Activated T-helper 2 cell treated with anti-CD3 and anti-CD28 coated beads, Interferon-gamma antibody, Interleukin-2, Interleukin-4, amounts not matched to agents 10 μg/mL and 5 μg/mL and 100 μg/mL, durations not matched to agents 14 hours and 24 hours and 36 hours (primary cell): Measurements from ENCODE around the gene MARVELD2. TPM values are rescaled to one million over a fixed set of nuclear protein-coding genes. Genes with fewer than 3 reads are reported as not detected.
"Not testable (repeated sequence)": the region's sequence is repeated elsewhere in the genome, so short reads cannot be mapped to it uniquely, and the experiment has no call there.

Experiments used
- DNase-seq: peaks from one replicate; pipeline ENCODE4 v3.0.0; 2021; ENCODE audit warnings: low spot score
- H3K27ac Mint-ChIP-seq: one replicate; pipeline ENCODE4 v1.8.0; 2021; ENCODE audit warnings: mixed read lengths
- H3K27me3 Mint-ChIP-seq: one replicate; pipeline ENCODE4 v1.8.0; 2021; ENCODE audit warnings: low read depth, mixed read lengths
- H3K36me3 Mint-ChIP-seq: one replicate; pipeline ENCODE4 v1.8.0; 2021; ENCODE audit warnings: low read depth, mixed read lengths
- H3K4me1 Mint-ChIP-seq: one replicate; pipeline ENCODE4 v1.8.0; 2021; ENCODE audit warnings: low read depth, mixed read lengths
- H3K4me3 Mint-ChIP-seq: one replicate; pipeline ENCODE4 v1.8.0; 2021; ENCODE audit warnings: low read depth, mild to moderate bottlenecking, moderate library complexity, mixed read lengths
- H3K9me3 Mint-ChIP-seq: one replicate; pipeline ENCODE4 v1.8.0; 2021; ENCODE audit warnings: mixed read lengths
- intact Hi-C: fragments of 100-400 bp; cut with micrococcal nuclease; formaldehyde crosslinking; loops from one replicate; pipeline ENCODE4 v1.15.1; 2023
- total RNA-seq: library from RNA; stranded (reverse); gene quantifications from 2 replicates; pipeline ENCODE4 v1.2.3, GENCODE V29; 2022

The MARVELD2 gene
- total RNA-seq, 1 donor from 2014 or later, result 0.16 TPM

- Mint-ChIP-seq H3K27me3 (peaks cover 2% of the 10 kb centered on the region), H3K9me3 (no peaks in the 10 kb centered on the region)
Measured at GRCh38 chr5:69454460-69455249, 39.7 kb downstream of the MARVELD2 start.

GRCh38 chr5:69455428-69455988 is 40.6 kb downstream of the MARVELD2 start:
- H3K27me3 Mint-ChIP-seq, DNase-seq, H3K4me3 Mint-ChIP-seq, H3K4me1 Mint-ChIP-seq, H3K36me3 Mint-ChIP-seq, intact Hi-C loops, H3K9me3 Mint-ChIP-seq, H3K27ac Mint-ChIP-seq: not testable (repeated sequence)

More at GRCh38 chr5:69454460-69455249, 39.7 kb downstream of the MARVELD2 start:
- intact Hi-C loops, result no loop called here
- no peaks in the 10 kb centered on the region for H3K36me3 Mint-ChIP-seq
- no peak overlapping the region for H3K4me3 Mint-ChIP-seq
- no peak for DNase-seq
- no peaks in the 10 kb centered on the region for H3K4me1 Mint-ChIP-seq
- no peak overlapping the region for H3K27ac Mint-ChIP-seq

GRCh38 chr5:69462170-69462569 is 47.3 kb downstream of the MARVELD2 start:
- Mint-ChIP-seq H3K4me1 (no peaks in the 10 kb centered on the region), H3K4me3 (no peak overlapping the region), H3K27me3 (peaks cover 2% of the 10 kb centered on the region), H3K9me3 (no peaks in the 10 kb centered on the region), H3K36me3 (no peaks in the 10 kb centered on the region), H3K27ac (no peak overlapping the region)
- no peak for DNase-seq
- intact Hi-C loops, result no loop called here

GRCh38 chr5:69466375-69466774 is 51.5 kb downstream of the MARVELD2 start:
- intact Hi-C loops, H3K9me3 Mint-ChIP-seq, H3K27me3 Mint-ChIP-seq: not testable (repeated sequence)

GRCh38 chr5:69467442-69468225 is 52.7 kb downstream of the MARVELD2 start:
- no peaks in the 10 kb centered on the region for H3K27me3 Mint-ChIP-seq
- H3K9me3 Mint-ChIP-seq, result no peaks in the 10 kb centered on the region
- intact Hi-C loops, result no loop called here
- DNase-seq, result no peak
- no peaks in the 10 kb centered on the region for H3K4me1 Mint-ChIP-seq
- no peaks in the 10 kb centered on the region for H3K36me3 Mint-ChIP-seq
- no peak overlapping the region for H3K4me3 Mint-ChIP-seq
- no peak overlapping the region for H3K27ac Mint-ChIP-seq

More at GRCh38 chr5:69466375-69466774, 51.5 kb downstream of the MARVELD2 start:
- H3K27ac Mint-ChIP-seq, H3K4me3 Mint-ChIP-seq, H3K4me1 Mint-ChIP-seq, DNase-seq, H3K36me3 Mint-ChIP-seq: not testable (repeated sequence)

GRCh38 chr5:69468631-69469030 is 53.7 kb downstream of the MARVELD2 start:
- H3K4me1 Mint-ChIP-seq, result no peaks in the 10 kb centered on the region
- no peaks in the 10 kb centered on the region for H3K27me3 Mint-ChIP-seq
- H3K27ac Mint-ChIP-seq, result no peak overlapping the region
- no peaks in the 10 kb centered on the region for H3K9me3 Mint-ChIP-seq
- H3K4me3 Mint-ChIP-seq, result no peak overlapping the region
- DNase-seq, result no peak
- intact Hi-C loops, result no loop called here
- H3K36me3 Mint-ChIP-seq, result no peaks in the 10 kb centered on the region

GRCh38 chr5:69471516-69471915 is 56.6 kb downstream of the MARVELD2 start:
- H3K9me3 Mint-ChIP-seq, H3K27me3 Mint-ChIP-seq, H3K4me3 Mint-ChIP-seq, H3K4me1 Mint-ChIP-seq, H3K27ac Mint-ChIP-seq, DNase-seq, intact Hi-C loops, H3K36me3 Mint-ChIP-seq: not testable (repeated sequence)

- H3K27me3 Mint-ChIP-seq, H3K9me3 Mint-ChIP-seq, H3K4me1 Mint-ChIP-seq, DNase-seq, H3K36me3 Mint-ChIP-seq, intact Hi-C loops, H3K27ac Mint-ChIP-seq, H3K4me3 Mint-ChIP-seq: not testable (repeated sequence)
Measured at GRCh38 chr5:69472535-69473143, 57.7 kb downstream of the MARVELD2 start.

- Mint-ChIP-seq H3K4me3 (no peak overlapping the region), H3K27me3 (no peaks in the 10 kb centered on the region), H3K27ac (no peak overlapping the region), H3K36me3 (no peaks in the 10 kb centered on the region), H3K9me3 (no peaks in the 10 kb centered on the region), H3K4me1 (no peaks in the 10 kb centered on the region)
- DNase-seq, result no peak
- intact Hi-C loops, result no loop called here
Measured at GRCh38 chr5:69477170-69477569, 62.3 kb downstream of the MARVELD2 start.

GRCh38 chr5:69478296-69478695 is 63.4 kb downstream of the MARVELD2 start:
- H3K4me3 Mint-ChIP-seq, H3K36me3 Mint-ChIP-seq, DNase-seq, H3K4me1 Mint-ChIP-seq, intact Hi-C loops, H3K9me3 Mint-ChIP-seq, H3K27ac Mint-ChIP-seq, H3K27me3 Mint-ChIP-seq: not testable (repeated sequence)

- no peaks in the 10 kb centered on the region for H3K36me3 Mint-ChIP-seq
- intact Hi-C loops, result no loop called here
- H3K27me3 Mint-ChIP-seq, result peaks cover 25% of the 10 kb centered on the region
- no peak for DNase-seq
- H3K4me3 Mint-ChIP-seq, result no peak overlapping the region
- H3K4me1 Mint-ChIP-seq, result no peaks in the 10 kb centered on the region
- no peak overlapping the region for H3K27ac Mint-ChIP-seq
- H3K9me3 Mint-ChIP-seq, result no peaks in the 10 kb centered on the region
Measured at GRCh38 chr5:69484891-69485290, 70.0 kb downstream of the MARVELD2 start.

- intact Hi-C loops, result no loop called here
- Mint-ChIP-seq H3K27me3 (peaks cover 29% of the 10 kb centered on the region), H3K27ac (no peak overlapping the region), H3K4me1 (no peaks in the 10 kb centered on the region), H3K36me3 (no peaks in the 10 kb centered on the region), H3K9me3 (no peaks in the 10 kb centered on the region), H3K4me3 (no peak overlapping the region)
- DNase-seq, result no peak
Measured at GRCh38 chr5:69485471-69485870, 70.6 kb downstream of the MARVELD2 start.

- H3K4me3 Mint-ChIP-seq, result no peak overlapping the region
- no peak overlapping the region for H3K27ac Mint-ChIP-seq
- no peaks in the 10 kb centered on the region for H3K9me3 Mint-ChIP-seq
- no peaks in the 10 kb centered on the region for H3K36me3 Mint-ChIP-seq
- H3K27me3 Mint-ChIP-seq, result peaks cover 52% of the 10 kb centered on the region
- H3K4me1 Mint-ChIP-seq, result peaks cover 3% of the 10 kb centered on the region
- no peak for DNase-seq
- intact Hi-C loops, result no loop called here
Measured at GRCh38 chr5:69489246-69489645, 74.3 kb downstream of the MARVELD2 start.
